HG02970 (cell line): Measurements from ENCODE around the gene SEPSECS.

ENCODE experiments used
- ATAC-seq: cut with Tn5 transposase; IDR thresholded peaks from one replicate; pipeline ENCODE4 v1.9.1; 2021; ENCODE audit warnings: mild to moderate bottlenecking, moderate library complexity, moderate number of reproducible peaks; ENCODE audit not compliant: unreplicated experiment, low FRiP score

Gene SEPSECS

DNA sequence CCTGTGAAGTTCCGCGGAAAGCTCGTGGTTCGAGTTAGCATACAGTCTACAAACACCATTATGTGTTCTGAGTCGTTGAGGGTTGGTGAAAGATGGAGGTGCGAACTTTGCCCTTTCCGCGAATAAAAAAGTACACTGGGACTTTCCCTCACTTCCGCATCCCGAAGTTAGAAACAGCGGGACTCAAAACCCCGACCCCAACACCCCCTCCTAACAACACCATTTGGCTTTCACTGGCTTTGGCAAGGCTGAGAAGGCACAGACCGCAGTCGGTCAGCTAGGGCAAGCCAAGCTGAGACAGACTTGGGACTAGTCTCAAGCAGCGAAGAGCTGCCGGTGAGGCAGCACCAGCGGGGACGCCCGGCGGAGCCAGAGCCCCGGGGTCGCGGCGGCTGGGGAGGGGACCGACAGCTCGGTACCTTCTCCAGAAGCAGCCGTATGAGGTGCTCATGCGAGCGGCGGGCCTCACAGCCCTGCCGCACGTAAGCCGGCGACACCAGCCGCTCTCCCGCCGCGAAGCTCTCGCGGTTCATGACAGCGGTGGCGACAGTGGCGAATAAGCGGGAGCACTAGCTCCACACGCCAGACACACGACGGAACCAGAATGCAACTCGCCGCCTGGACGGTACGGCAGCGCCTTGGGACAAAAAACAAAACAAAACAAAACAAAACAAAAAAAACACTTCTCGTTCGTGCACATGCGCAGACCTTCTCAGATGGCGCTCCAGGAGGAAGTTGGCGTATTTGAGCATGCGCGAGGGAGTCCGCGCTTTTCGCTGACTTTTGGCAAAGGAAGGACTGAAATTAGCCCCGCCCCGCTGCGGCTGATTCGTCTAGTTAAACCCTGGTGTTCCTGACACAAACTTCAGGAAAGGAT is at the start of gene SEPSECS:
TSS of gene SEPSECS (minus strand) at position 613 of the 877 bp plus-strand sequence. CDS start at position 533, 80 bp downstream.
- ATAC-seq: peak; percentile 89

DNA sequence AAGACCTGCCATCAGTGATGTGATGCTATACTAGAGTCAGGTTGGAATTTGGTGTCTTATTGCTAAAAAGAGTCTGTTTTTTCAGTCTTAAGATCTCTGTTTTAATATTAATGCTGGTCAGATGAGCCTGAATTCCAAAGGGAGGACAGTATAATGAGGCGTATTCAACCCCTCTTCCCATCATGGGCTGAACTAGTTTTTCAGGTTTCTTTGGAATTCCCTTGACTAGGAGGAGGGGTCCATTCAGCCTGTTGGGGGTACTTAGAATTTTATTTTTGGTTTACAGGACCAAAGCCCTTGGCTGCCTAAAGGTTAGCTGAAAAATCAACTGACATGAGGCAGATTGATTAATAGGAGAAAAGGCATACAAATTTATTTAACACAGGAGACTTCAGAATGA is 49.5 kb upstream of the SEPSECS start:
- no peak for ATAC-seq

GRCh38 chr4:25207997-25208396 is 47.7 kb upstream of the SEPSECS start:
- ATAC-seq: no peak

GRCh38 chr4:25198713-25199112 is 38.5 kb upstream of the SEPSECS start:
- ATAC-seq: no peak

DNA sequence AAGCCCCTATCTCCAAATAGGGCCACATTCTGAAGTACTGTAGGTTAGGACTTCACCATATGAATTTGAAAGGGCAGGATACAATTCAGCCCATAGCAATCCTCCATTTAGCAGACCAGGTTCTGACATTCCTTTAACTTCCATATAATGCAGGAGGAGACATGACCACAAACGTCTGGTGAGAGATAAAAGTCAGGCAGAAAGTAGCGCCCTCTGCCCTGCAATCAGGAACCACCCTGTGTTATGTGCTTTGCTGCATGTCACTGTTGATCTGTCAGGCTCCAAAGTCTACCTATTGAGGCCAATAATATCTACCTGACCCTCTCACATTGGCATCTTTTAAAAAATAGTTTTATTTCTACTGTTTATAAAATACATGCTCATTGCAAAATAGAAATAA is 30.2 kb upstream of the SEPSECS start:
- no peak for ATAC-seq

GRCh38 chr4:25184056-25184455 is 23.8 kb upstream of the SEPSECS start:
- ATAC-seq: no peak

- no peak for ATAC-seq
Measured at GRCh38 chr4:25182937-25183336, 22.7 kb upstream of the SEPSECS start.

- no peak for ATAC-seq
Measured at GRCh38 chr4:25180524-25181131, 20.4 kb upstream of the SEPSECS start.

- ATAC-seq: no peak
Measured at GRCh38 chr4:25178838-25179261, 18.6 kb upstream of the SEPSECS start.

DNA sequence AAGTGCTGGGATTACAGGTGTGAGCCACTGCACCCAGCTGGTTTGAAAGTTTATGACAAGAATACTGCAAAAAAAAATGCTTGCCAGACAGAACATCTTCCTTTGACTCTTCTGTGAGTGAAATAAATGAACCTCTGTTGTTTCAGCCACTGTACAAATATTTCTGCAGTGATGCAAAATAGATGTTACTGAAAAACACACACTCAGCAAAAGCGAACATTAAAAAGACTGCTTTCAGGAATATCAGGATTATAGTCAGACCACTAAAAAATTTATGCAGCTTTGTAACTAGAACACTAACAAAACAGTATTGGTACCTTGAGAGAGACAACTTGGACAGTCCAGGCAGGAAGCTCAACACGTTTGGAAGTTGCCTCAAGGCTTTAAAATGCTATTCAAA is 16.9 kb upstream of the SEPSECS start:
- ATAC-seq: no peak

GRCh38 chr4:25174674-25175073 is 14.4 kb upstream of the SEPSECS start:
- no peak for ATAC-seq

GRCh38 chr4:25172961-25173915 is 13.0 kb upstream of the SEPSECS start:
- no peak for ATAC-seq

DNA sequence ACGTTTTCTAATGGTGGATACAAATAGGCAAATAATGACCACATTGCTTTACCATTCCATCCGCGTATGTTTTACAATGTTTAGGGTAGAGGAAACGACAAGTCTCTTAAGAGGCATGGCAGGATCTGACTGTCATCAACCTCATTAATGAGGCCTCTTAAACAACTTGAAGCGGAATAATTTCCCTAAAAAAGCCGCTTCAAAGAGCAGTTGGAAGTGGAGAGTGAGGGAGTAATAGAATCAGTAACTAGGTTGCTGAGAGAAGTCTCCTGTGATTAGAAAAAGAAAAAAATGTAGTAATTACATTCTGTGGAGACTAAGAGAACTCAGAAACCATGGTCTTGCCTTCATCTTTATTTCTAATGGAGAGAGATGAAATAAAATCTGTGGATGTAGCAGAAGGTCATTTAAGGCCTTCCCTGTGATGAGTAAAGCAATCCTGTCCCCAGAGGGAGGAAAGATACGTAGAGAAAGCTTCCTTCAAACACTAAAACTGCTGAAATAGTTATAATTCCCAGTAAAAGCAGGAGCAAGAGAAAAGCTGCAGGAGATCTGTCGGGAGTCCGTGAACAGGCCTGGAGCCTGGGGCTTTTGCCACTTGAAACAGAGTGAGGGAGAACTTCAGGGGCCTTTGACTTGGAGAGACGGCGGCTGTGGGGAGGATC is 11.1 kb upstream of the SEPSECS start:
- ATAC-seq: no peak

GRCh38 chr4:25169446-25169845 is 9.2 kb upstream of the SEPSECS start:
- ATAC-seq: no peak

DNA sequence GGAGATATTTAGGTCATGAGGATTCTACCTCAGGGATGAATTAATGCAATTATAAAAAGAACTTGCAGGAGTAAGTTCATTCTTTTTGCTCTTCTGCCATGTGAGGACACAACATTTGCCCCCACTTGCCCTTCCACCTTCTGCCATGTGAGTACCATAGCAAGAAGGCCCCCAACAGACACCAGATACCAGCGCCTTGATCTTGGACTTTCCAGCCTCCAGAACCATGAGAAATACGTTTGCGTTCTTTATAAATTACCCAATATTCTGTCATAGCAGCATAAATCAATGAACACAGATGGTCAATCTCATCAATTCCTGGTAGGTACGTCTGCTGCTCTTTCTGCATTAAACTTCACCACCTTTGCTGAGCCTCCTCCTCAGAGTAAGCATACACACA is 5.7 kb upstream of the SEPSECS start:
- ATAC-seq: no peak

DNA sequence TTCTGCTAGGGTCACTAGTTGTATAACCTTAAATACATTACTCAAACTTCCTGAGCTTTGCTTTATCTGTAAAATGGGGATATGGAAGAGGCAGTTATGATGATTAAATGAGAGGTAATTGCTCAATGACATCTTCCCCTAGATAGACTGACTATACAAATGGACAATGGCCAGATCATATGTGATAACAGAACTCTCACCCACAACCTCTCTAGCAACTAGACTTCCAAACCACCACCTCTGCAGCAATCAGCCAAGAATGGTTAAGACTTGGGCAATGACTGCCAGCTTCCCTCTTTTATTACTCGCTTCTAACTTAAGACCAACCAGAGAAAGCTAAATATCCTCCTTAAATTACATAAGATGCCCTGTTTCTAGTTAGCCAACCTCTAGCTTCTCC is 2.9 kb upstream of the SEPSECS start:
- ATAC-seq: no peak

DNA sequence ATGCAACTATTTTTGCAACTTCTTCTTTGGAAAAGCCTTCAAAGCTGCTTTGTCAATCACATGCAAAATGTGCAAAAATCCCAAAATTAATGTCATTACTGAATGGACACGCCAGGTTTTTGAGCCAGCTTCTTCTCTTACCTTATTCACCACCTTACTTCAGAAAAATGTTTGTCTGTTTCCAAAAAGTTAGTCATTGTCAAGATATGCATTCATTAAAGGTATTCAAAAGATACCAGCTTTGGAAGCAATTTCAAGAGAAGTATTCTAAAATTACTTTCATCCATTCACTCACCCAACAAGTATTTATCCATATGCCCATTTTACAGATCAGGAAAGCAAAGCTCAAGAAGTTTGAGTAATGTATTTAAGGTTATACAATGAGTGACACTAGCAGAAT is 2.3 kb upstream of the SEPSECS start:
- no peak for ATAC-seq

GRCh38 chr4:25161593-25161950 is 1.3 kb upstream of the SEPSECS start:
- ATAC-seq: no peak

- ATAC-seq: no peak
Measured at GRCh38 chr4:25160714-25161592, 704 bp upstream of the SEPSECS start.
